Skeletal muscle cell (primary cell): ENCODE measurements around the gene KRTAP3-2.

Experiments used
- DNase-seq: peaks from one replicate; pipeline ENCODE4 v3.0.0-alpha.2; 2010; ENCODE audit warnings: low read depth
- H3K4me3 ChIP-seq: 2 replicates; pipeline ENCODE4 v1.5.1; 2011; ENCODE audit warnings: low read depth, mild to moderate bottlenecking, control low read depth, low read length, moderate library complexity

Gene KRTAP3-2

DNA sequence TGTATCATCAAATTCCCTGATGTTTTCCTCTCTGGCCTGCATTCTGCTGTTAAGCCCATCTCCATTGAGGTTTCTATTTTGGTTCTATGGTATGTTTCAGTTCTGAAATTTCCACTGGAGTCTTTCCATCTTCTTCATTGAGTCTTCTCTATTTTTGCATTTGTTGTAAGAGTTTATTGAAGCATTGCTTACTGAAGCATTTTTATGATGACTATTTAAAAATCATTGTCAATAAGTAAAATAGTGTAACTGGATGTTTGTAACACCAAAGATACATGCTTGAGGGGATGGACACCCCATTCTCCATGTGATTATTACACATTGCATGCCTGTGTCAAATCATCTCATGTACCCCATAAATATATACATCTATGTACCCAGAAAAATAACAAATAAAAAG lies 24.2 kb downstream of the KRTAP3-2 start:
- no peak overlapping the region for H3K4me3 ChIP-seq
- DNase-seq = no peak

GRCh38 chr17:40974366-40974765 lies 25.3 kb downstream of the KRTAP3-2 start:
- DNase-seq = no peak
- H3K4me3 ChIP-seq = no peak overlapping the region

DNA sequence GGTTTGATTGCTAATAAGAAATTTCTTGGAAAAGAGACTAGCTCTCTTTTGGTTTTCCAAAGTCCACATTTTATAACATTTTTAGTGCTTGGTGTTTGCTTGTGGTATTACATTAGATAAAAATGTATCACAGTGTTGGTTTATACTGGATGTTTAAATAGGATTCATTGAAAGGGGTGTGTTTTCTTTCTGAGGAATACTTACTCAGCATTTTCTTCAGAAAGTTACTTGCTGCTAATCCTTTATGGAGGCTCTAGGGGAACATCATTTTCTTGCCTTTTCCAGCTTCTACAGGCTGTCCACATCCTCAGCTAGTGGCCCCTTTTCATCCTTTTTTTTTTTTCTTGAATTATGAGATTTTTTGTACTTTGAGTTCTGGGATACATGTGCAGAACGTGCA lies 32.1 kb downstream of the KRTAP3-2 start:
- DNase-seq = no peak
- H3K4me3 ChIP-seq = no peak overlapping the region

GRCh38 chr17:40966848-40967247 lies 32.9 kb downstream of the KRTAP3-2 start, which contains the start of gene KRT39:
KRT39 (minus strand) TSS chr17:40966948; CDS start chr17:40966856, 92 bp downstream.
- DNase-seq = no peak
- no peak within 1 kb of the TSS for H3K4me3 ChIP-seq

DNA sequence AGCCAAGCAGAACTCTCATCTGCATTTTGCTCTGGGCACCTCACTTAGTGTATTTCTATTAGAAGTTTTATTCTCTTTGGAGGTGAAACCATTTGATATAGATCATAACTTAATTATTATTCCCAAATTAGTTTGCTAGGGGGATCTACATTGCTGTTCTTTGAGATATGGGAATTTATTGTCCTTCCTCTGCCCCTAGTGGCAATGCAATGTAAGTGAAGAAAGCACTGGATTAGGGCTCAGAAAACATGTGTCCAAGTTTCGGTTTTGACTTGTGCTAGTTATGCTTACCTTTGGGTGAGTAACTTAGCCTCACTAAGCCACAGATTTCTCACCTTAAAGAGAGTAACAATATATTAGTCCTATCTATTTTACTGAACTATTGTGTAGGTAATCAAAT lies 35.9 kb downstream of the KRTAP3-2 start:
- DNase-seq = no peak
- no peak overlapping the region for H3K4me3 ChIP-seq

DNA sequence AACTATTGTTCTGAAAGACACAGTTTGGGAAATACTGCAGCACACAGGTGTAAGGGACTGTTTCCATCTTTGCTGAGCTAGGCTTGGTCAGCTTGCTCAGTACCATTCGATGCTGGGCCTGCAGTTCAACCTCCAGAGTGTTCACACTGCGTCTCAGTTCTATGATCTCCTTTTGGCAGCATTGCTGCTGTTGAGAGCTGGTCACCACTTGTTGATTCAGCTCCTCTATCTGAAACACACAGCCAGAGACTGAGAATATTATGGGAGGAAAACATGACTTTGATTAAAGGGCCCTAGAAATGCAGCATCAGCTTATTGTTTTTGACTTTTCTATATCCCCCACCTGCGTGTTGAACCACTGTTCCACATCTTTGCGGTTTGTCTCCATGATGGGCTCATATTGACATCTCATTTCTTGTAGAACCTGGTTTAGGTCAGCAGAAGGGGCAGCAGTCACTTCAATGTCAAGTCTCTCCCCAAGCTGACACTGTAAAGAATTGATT lies 37.6 kb downstream of the KRTAP3-2 start:
- no peak overlapping the region for H3K4me3 ChIP-seq
- no peak for DNase-seq

GRCh38 chr17:40961591-40961990 lies 38.1 kb downstream of the KRTAP3-2 start:
- no peak for DNase-seq
- no peak overlapping the region for H3K4me3 ChIP-seq

DNA sequence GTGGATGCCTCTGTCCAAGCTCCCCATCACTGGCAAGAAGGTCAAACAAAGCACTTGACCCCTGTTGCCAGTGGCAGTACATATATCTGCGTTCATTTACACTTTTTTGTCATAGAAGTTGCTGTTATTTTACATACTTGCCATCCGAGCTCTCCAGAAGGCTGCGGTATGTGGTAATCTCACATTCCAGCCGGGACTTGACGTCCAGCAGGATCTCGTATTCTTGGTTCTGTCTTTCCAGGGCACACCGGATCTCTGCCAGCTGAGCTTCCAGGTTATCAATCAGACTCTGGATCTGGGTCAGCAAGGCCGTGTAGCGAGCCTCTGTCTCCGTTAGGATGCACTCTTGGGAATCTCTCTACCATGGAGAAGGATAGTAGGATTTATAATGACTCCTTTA lies 39.6 kb downstream of the KRTAP3-2 start:
- no peak for DNase-seq
- H3K4me3 ChIP-seq = no peak overlapping the region

DNA sequence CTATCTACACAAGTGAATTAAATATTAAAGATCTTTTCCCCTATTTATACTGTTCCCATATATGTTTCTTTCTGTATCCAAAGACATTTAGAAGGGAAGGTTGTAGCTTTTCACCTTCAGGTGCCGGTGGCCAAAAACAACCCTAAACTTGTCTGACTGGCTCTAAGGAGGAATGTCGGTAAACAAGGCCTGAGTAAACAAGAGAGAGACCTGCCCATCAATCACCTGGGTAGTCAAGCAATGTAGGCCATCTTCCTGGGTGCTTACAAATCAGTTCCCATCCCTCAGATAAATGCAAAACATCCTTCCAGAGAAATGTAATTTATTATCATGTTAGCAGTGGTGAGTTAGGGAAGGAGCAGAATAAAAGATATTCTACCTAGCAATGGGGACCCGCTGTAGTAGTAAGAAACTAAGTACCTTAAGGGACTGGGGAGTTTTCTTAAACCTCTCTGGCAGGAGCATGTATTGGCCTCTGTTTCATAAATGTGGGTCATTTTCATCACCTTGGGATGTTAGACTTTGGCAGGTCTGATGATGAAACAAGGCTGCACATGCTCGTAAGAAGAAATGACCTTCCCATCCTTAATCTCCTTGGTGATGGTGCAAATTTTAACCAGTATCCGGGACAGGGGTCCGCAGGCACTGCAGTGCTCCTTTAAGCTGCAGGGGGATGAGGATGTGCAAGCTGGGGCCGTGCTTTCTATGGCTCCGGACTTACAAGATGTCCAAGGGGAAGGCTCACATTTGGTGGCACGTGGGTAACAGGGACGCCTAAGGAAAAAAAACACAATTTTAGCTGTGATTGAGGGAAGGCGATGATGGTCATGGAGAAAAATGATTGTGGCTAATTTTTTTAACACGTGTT lies 41.4 kb downstream of the KRTAP3-2 start:
- H3K4me3 ChIP-seq = no peak overlapping the region
- no peak for DNase-seq

- DNase-seq = peak; percentile 98
- H3K4me3 ChIP-seq = no peak overlapping the region
Measured at GRCh38 chr17:40956401-40957254, 43.1 kb downstream of the KRTAP3-2 start.

DNA sequence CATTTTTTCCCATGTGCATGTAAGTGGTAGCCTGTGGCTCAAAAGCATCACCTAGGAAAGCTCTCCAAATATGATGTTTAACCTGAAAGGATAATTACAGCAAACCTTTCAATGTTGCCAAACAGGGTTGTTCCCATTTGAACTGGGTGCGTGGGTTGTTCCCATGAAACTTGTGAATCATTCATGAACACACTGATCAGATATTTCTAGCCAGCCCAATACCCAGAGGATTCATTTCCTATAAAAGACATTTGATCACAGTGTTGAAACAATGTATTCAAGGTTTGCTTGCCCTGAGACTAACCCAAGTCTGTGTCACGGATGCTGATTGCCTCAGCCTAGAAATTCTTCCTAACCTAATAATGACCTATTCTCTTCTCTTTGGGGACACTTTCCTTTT lies 45.8 kb downstream of the KRTAP3-2 start:
- peak; percentile 96 for DNase-seq
- H3K4me3 ChIP-seq = no peak overlapping the region

GRCh38 chr17:40952661-40953060 lies 47.0 kb downstream of the KRTAP3-2 start:
- no peak overlapping the region for H3K4me3 ChIP-seq
- peak; percentile 79 for DNase-seq

- no peak for DNase-seq
- H3K4me3 ChIP-seq = no peak overlapping the region
Measured at GRCh38 chr17:40952154-40952553, 47.6 kb downstream of the KRTAP3-2 start.

DNA sequence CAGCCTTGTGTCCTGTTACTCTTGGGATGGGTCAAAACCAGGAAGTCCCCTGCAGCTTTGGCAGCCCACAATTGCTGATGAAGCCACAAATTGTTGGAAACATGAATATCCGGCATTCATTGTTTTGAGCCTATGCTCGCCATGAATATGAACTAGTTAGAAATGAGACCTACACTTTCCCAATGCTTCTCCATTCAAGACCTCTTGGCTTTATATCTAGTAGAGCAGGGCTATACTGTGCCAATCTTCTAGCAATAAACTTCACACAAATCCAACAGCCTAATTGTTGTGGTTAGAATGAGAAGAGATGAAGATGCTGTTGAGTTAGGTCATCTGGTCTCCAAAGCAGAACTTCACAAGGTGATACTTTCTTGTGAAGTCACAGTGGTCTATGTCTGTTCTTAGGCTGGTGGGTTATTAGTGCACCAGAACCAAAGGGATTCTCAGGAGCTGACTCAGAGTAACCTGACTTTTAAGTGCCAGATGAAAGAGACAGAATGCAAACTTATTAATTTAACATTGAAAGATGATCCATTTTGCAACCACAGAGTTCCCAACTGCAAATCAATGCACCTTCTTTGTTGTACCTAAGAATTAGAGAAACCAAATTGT lies 48.6 kb downstream of the KRTAP3-2 start:
- no peak for DNase-seq
- no peak overlapping the region for H3K4me3 ChIP-seq

- no peak for DNase-seq
- H3K4me3 ChIP-seq = no peak overlapping the region
Measured at GRCh38 chr17:40950176-40950575, 49.5 kb downstream of the KRTAP3-2 start.

GRCh38 chr17:40949418-40949817 lies 50.3 kb downstream of the KRTAP3-2 start:
- no peak overlapping the region for H3K4me3 ChIP-seq
- no peak for DNase-seq
